NCI-H748 (cell line): ENCODE measurements around the gene ASPSCR1.
"Not testable (repeated sequence)": the region's sequence is repeated elsewhere in the genome, so short reads cannot be mapped to it uniquely, and the experiment has no call there.

Experiments
- DNase-seq: peaks from one replicate; lab custom pipeline; 2025; ENCODE audit not compliant: unreplicated experiment; lab: John Stamatoyannopoulos, UW

ASPSCR1 gene

GRCh38 chr17:81940538-81941483 lies 36.6 kb upstream of the ASPSCR1 start:
- no peak for DNase-seq

- DNase-seq = peak; percentile 22
These were observed 35.8 kb upstream of the ASPSCR1 start for GRCh38 chr17:81941484-81942166.

- DNase-seq = no peak
These were observed 35.3 kb upstream of the ASPSCR1 start for GRCh38 chr17:81942167-81942553.

- DNase-seq = no peak
These were observed 32.6 kb upstream of the ASPSCR1 start for GRCh38 chr17:81944858-81945257.

- no peak for DNase-seq
These were observed 30.2 kb upstream of the ASPSCR1 start, which contains the start of gene MYADML2 for GRCh38 chr17:81947189-81947588. Gene MYADML2, minus strand, starts transcription at chr17:81947233. Its CDS starts 5,492 bp downstream, at chr17:81941741.

- DNase-seq = no peak
These were observed 28.6 kb upstream of the ASPSCR1 start for GRCh38 chr17:81948635-81949378.

GRCh38 chr17:81950501-81950900 lies 26.9 kb upstream of the ASPSCR1 start:
- no peak for DNase-seq

GRCh38 chr17:81951785-81952684 lies 25.4 kb upstream of the ASPSCR1 start:
- DNase-seq = no peak

GRCh38 chr17:81952792-81953228 lies 24.6 kb upstream of the ASPSCR1 start:
- no peak for DNase-seq

- not testable (repeated sequence) for DNase-seq
These were observed 24.0 kb upstream of the ASPSCR1 start for GRCh38 chr17:81953443-81953842.

- DNase-seq = no peak
These were observed 23.0 kb upstream of the ASPSCR1 start for GRCh38 chr17:81954131-81955057.

GRCh38 chr17:81955058-81955681 lies 22.3 kb upstream of the ASPSCR1 start:
- DNase-seq = no peak

GRCh38 chr17:81955756-81956544 lies 21.5 kb upstream of the ASPSCR1 start:
- no peak for DNase-seq

GRCh38 chr17:81956607-81957589 lies 20.5 kb upstream of the ASPSCR1 start:
- no peak for DNase-seq

- DNase-seq = no peak
These were observed 19.6 kb upstream of the ASPSCR1 start for GRCh38 chr17:81957691-81958432.
